GM12874 (cell line): ENCODE data around the gene CACNA1A.

ENCODE experiments used
- TF ChIP-seq, protein P1 (sequence below): IDR thresholded peaks from 2 replicates; pipeline ENCODE4 v1.5.1; 2011; ENCODE audit warnings: low read depth, mild to moderate bottlenecking, control low read depth, low read length, moderate library complexity; ENCODE audit not compliant: insufficient read depth

Gene CACNA1A

DNA sequence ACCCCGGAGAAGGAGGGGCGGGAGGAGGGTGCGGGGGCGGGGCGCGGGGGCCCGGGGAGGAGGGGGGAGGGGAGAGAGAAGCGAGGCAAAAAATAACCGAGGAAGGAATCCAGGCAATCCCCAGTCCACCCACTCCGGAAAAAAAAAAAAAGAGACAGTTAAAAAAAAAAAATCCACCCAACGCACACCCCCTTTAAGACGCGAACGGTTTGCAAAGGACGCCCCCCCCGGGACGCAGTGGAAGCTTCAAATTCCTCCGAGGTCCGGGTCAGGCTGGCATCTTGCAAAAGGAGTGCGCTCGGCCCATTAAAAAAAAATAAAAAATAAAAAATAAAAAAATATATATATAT, at the start of gene CACNA1A:
Gene CACNA1A (minus strand): TSS at position 9 of the 350 bp plus-strand sequence. CDS start 255 bp downstream, outside the sequence.
- TF ChIP-seq, protein P1, sequence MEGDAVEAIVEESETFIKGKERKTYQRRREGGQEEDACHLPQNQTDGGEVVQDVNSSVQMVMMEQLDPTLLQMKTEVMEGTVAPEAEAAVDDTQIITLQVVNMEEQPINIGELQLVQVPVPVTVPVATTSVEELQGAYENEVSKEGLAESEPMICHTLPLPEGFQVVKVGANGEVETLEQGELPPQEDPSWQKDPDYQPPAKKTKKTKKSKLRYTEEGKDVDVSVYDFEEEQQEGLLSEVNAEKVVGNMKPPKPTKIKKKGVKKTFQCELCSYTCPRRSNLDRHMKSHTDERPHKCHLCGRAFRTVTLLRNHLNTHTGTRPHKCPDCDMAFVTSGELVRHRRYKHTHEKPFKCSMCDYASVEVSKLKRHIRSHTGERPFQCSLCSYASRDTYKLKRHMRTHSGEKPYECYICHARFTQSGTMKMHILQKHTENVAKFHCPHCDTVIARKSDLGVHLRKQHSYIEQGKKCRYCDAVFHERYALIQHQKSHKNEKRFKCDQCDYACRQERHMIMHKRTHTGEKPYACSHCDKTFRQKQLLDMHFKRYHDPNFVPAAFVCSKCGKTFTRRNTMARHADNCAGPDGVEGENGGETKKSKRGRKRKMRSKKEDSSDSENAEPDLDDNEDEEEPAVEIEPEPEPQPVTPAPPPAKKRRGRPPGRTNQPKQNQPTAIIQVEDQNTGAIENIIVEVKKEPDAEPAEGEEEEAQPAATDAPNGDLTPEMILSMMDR, result no peak

DNA sequence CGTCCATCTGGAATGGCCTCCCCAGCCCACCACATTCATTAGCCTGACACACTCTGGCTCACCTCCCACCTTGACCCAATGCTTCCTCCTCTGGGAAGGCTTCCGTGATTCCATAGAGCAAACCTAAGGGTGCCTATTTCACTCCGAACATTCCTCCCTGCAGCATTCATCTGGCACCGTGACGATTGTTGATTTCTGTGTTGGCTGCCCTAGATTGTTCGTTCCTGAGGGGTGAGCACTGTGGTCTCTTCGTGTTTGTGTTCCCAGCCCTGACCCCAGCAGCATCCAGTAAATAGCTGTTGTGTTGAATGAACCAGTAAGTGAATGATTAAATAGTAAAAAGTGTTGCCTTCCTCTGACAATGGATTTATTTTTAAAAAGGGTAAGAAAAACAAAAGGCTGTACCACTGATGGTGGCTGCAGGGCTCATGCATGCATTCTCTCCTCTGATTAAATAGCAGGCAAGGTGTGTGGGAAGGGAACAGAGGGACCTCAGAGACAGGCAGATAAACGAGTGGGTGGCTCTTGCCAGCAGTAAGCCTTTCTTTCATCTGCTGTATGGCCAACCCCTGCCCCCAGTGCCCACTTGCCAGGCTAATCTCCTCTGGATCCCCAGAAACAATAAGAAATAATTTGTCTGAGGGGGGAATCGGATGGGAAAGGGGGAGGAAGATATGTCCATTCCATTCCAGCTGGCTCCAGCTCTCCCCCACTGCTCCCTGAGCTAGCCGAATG, 48.4 kb upstream of the CACNA1A start:
- TF ChIP-seq, protein P1, result no peak

DNA sequence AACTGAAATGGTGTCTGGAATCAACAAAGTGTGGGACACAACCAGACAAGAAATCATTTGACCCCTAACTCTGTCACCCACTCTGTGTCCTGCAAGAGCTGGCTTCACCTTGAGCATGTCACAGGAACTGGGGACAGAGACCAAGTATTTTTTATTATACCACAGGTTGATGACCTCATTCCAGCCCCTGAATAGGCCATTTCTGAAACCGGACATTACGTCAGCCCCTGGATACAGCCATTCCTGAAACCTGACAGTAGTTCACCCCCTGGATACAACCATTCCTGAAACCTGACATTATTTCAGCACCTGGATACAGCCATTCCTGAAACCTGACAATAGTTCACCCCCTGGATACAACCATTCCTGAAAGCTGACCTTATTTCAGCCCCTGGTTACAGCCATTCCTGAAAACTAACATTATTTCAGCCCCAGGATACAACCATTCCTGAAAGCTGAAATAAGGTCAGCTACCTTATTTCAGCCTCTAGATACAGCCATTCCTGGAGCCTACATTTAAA, 47.7 kb upstream of the CACNA1A start:
- TF ChIP-seq, protein P1, result no peak

DNA sequence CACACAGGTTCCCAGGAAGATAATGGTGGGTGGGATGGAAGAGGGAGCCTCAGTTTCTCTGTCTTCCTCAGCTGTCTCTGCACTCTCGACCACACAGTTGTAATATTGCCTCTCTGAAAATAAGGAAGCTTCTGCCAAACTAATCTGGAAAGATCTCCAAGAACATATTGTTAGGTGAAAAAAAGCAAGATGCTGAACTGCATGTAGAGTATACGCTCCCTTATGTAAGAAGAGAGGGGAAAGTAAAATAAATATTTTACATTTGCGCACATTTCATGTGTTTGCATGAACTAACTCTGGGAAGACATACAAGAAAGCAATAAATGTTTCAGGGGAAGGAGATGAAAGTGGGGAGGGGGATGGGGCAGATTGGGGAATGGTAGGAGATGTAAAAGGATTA, 41.9 kb upstream of the CACNA1A start:
- TF ChIP-seq, protein P1, result no peak

DNA sequence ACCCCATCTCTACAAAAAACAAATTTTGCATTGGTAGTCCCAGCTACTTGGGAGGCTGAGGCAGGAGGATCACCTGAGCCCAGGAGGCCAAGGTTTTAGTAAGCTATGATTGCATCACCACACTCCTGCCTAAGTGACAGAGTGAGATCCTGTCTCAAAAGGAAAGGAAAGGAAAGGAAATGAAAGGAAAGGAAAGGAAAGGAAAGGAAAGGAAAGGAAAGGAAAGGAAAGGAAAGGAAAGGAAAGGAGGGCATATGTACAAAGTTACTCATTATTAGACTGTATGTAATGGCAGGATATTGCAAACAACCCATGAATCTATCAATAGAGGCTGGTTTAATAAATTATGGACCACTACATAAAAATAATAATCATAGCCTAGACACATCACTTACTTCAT, 40.8 kb upstream of the CACNA1A start:
- TF ChIP-seq, protein P1, result no peak

DNA sequence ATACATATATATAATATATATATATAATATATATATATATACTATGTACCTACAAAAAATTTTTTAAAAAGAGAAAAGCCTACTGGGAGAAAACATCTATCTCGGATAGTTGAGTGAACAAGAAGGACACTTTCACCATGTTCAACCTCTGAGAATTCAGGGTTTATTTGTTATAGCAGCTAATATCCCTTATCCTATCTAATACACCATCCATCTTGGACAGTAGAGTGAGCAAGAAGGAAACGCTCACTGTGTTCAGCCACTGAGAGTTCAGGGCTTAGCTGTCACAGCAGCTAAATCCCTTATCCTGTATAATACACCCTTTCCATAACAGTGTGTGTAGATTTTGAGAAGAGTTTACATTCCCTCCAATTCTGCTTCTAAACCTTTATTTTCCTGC, 38.1 kb upstream of the CACNA1A start:
- TF ChIP-seq, protein P1, result no peak

DNA sequence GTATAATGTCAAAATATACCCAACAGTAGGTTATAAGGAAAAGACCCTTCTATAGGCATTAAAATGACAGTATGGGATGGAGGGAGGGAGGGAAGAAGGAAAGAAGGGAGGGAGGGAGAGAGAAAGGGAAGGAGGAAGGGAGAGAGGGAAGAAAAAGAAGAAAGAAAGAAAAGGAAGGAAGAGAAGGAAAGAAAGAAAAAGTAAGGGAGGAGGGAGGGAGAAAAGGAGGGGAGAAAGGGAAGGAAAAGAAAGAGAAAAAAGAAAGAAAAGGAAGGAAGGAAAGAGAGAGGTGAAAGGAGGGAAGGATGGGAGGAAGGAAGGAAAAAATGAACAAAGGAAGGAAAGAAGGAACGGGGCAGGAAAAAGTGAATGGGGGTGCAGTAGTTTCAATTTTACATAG, 35.3 kb upstream of the CACNA1A start:
- TF ChIP-seq, protein P1, result no peak
